Renal cortex interstitium (tissue), 11 donors: Measurements from ENCODE around the gene CRACDL. TPM values are rescaled to one million over a fixed set of nuclear protein-coding genes. Genes with fewer than 3 reads are reported as not detected.
"Not testable (repeated sequence)": the region's sequence is repeated elsewhere in the genome, so short reads cannot be mapped to it uniquely, and the experiment has no call there.

Experiments used
- DNase-seq, 11 donors: peaks; one replicate each; pipeline ENCODE4 v3.0.0-alpha.2; 2013; ENCODE audit warnings: low read depth in 9 of 11, low spot score in 4 of 11; ENCODE audit errors: extremely low read depth in 1 of 11
- polyA plus RNA-seq, 3 donors: library from polyadenylated mRNA; unstranded; fragments of 120-200 nt; gene quantifications; one replicate each; pipeline ENCODE4 v1.2.1, GENCODE V29; 2013; ENCODE audit not compliant: insufficient read length in 3 of 3

The CRACDL gene
- polyA plus RNA-seq, 3 donors = 2.6 to 2.8 (median 2.6) TPM

GRCh38 chr2:98910349-98911125 is 25.5 kb downstream of the CRACDL start:
- DNase-seq = no peak

- DNase-seq = peak; percentile 25 to 75 (median 62)
Observed at GRCh38 chr2:98909317-98910211, 26.5 kb downstream of the CRACDL start.

- no peak for DNase-seq
Observed at GRCh38 chr2:98908931-98909316, 27.1 kb downstream of the CRACDL start.

- no peak for DNase-seq
Observed at GRCh38 chr2:98907966-98908905, 27.8 kb downstream of the CRACDL start.

GRCh38 chr2:98907385-98907784 is 28.6 kb downstream of the CRACDL start:
- DNase-seq = no peak

- DNase-seq = no peak
Observed at GRCh38 chr2:98903767-98904485, 32.1 kb downstream of the CRACDL start.

GRCh38 chr2:98903064-98903355 is 33.0 kb downstream of the CRACDL start:
- DNase-seq = no peak

GRCh38 chr2:98902209-98903063 is 33.6 kb downstream of the CRACDL start:
- no peak for DNase-seq

- no peak for DNase-seq
Observed at GRCh38 chr2:98901702-98902101, 34.3 kb downstream of the CRACDL start.

- no peak for DNase-seq
Observed at GRCh38 chr2:98901291-98901690, 34.7 kb downstream of the CRACDL start.

- no peak for DNase-seq
Observed at GRCh38 chr2:98900721-98901120, 35.3 kb downstream of the CRACDL start.

- not testable (repeated sequence) for DNase-seq
Observed at GRCh38 chr2:98899703-98900078, 36.3 kb downstream of the CRACDL start.

GRCh38 chr2:98899041-98899702 is 36.9 kb downstream of the CRACDL start:
- DNase-seq = no peak

- no peak for DNase-seq
Observed at GRCh38 chr2:98898423-98898841, 37.6 kb downstream of the CRACDL start.

- no peak for DNase-seq
Observed at GRCh38 chr2:98897746-98898145, 38.3 kb downstream of the CRACDL start.

GRCh38 chr2:98896944-98897343 is 39.1 kb downstream of the CRACDL start:
- no peak for DNase-seq

- no peak for DNase-seq
Observed at GRCh38 chr2:98896416-98896815, 39.6 kb downstream of the CRACDL start.
